Measurements from ENCODE around the gene SLAMF6.

The SLAMF6 gene

GRCh38 chr1:160459056-160459455, 64.0 kb downstream of the SLAMF6 start:
- Histone ChIP-seq H3K4me2 (ENCODE audit: low read length) (no peak overlapping the region), H3F3A (ENCODE audit: control insufficient read depth, insufficient read depth) (peaks cover 9% of the 10 kb centered on the region; the same call in 1 of the 2 replicates)

GRCh38 chr1:160455153-160455517, 67.9 kb downstream of the SLAMF6 start:
- no peaks in the 10 kb centered on the region for H4K20me1 ChIP-seq (ENCODE audit: control insufficient read depth, insufficient read depth, low read depth, low read length)
- no peaks in the 10 kb centered on the region for H3K27me3 ChIP-seq (ENCODE audit: control insufficient read depth, low read length)

More at GRCh38 chr1:160459056-160459455, 64.0 kb downstream of the SLAMF6 start:
- H3K9me3 ChIP-seq (ENCODE audit: control insufficient read depth, insufficient read depth, low read length) = no peaks in the 10 kb centered on the region
- no peak overlapping the region for H3K4me3 ChIP-seq (ENCODE audit: low read length)
- no peaks in the 10 kb centered on the region for H3K27me3 ChIP-seq (ENCODE audit: control insufficient read depth, low read length)
- H3K79me2 ChIP-seq (ENCODE audit: control insufficient read depth, low read length) = no peaks in the 10 kb centered on the region
- no peaks in the 10 kb centered on the region for H3K9me2 ChIP-seq (replicated peaks; ENCODE audit: control insufficient read depth, low read length)
- peaks cover 70% of the 10 kb centered on the region for H3K4me1 ChIP-seq (ENCODE audit: control insufficient read depth, low read length)
- H3K36me3 ChIP-seq (ENCODE audit: control insufficient read depth, low read length) = no peaks in the 10 kb centered on the region; the same call in 1 of the 2 replicates
- H4K20me1 ChIP-seq (ENCODE audit: control insufficient read depth, insufficient read depth, low read depth, low read length) = no peaks in the 10 kb centered on the region
- no peak overlapping the region for H3K27ac ChIP-seq (ENCODE audit: low read depth, low read length)
- TF ChIP-seq EZH2phosphoT487 (IDR thresholded peaks at IDR 0.05; ENCODE audit: borderline replicate concordance, low read length) = no peak
- TF ChIP-seq CTCF (IDR thresholded peaks at IDR 0.05; ENCODE audit: low read depth, low read length, poor library complexity, severe bottlenecking) = no peak

GRCh38 chr1:160454371-160455152, 68.5 kb downstream of the SLAMF6 start:
- H3K27ac ChIP-seq (ENCODE audit: low read depth, low read length) = no peak overlapping the region
- no peaks in the 10 kb centered on the region for H3K9me2 ChIP-seq (replicated peaks; ENCODE audit: control insufficient read depth, low read length)
- H3K79me2 ChIP-seq (ENCODE audit: control insufficient read depth, low read length) = no peaks in the 10 kb centered on the region
- H4K20me1 ChIP-seq (ENCODE audit: control insufficient read depth, insufficient read depth, low read depth, low read length) = no peaks in the 10 kb centered on the region
- H3K4me2 ChIP-seq (ENCODE audit: low read length) = no peak overlapping the region
- H3K27me3 ChIP-seq (ENCODE audit: control insufficient read depth, low read length) = no peaks in the 10 kb centered on the region
- H3K4me1 ChIP-seq (ENCODE audit: control insufficient read depth, low read length) = peaks cover 57% of the 10 kb centered on the region
- H3K9me3 ChIP-seq (ENCODE audit: control insufficient read depth, insufficient read depth, low read length) = no peaks in the 10 kb centered on the region
- no peak overlapping the region for H3K4me3 ChIP-seq (ENCODE audit: low read length)
- TF ChIP-seq CTCF (IDR thresholded peaks at IDR 0.05; ENCODE audit: low read depth, low read length, poor library complexity, severe bottlenecking) = no peak
- TF ChIP-seq EZH2phosphoT487 (IDR thresholded peaks at IDR 0.05; ENCODE audit: borderline replicate concordance, low read length) = no peak
- H3F3A ChIP-seq (ENCODE audit: control insufficient read depth, insufficient read depth) = 0 out of 2 replicates have a peak, but pooled peaks cover 6% of the 10 kb centered on the region
- H3K36me3 ChIP-seq (ENCODE audit: control insufficient read depth, low read length) = no peaks in the 10 kb centered on the region

More at GRCh38 chr1:160455153-160455517, 67.9 kb downstream of the SLAMF6 start:
- no peak for TF ChIP-seq CTCF (IDR thresholded peaks at IDR 0.05; ENCODE audit: low read depth, low read length, poor library complexity, severe bottlenecking)
- no peak for TF ChIP-seq EZH2phosphoT487 (IDR thresholded peaks at IDR 0.05; ENCODE audit: borderline replicate concordance, low read length)
- Histone ChIP-seq H3K4me1 (ENCODE audit: control insufficient read depth, low read length) (peaks cover 63% of the 10 kb centered on the region), H3K4me3 (ENCODE audit: low read length) (no peak overlapping the region), H3K36me3 (ENCODE audit: control insufficient read depth, low read length) (no peaks in the 10 kb centered on the region), H3F3A (ENCODE audit: control insufficient read depth, insufficient read depth) (0 out of 2 replicates have a peak, but pooled peaks cover 8% of the 10 kb centered on the region), H3K9me3 (ENCODE audit: control insufficient read depth, insufficient read depth, low read length) (no peaks in the 10 kb centered on the region), H3K27ac (ENCODE audit: low read depth, low read length) (no peak overlapping the region), H3K4me2 (ENCODE audit: low read length) (no peak overlapping the region), H3K79me2 (ENCODE audit: control insufficient read depth, low read length) (no peaks in the 10 kb centered on the region), H3K9me2 (replicated peaks; ENCODE audit: control insufficient read depth, low read length) (no peaks in the 10 kb centered on the region)
